NCI-H1105 treated with DMSO at 0.1 percent for 48 hours (cell line): Measurements from ENCODE around the gene SYNE1.
"Not testable (repeated sequence)": the region's sequence is repeated elsewhere in the genome, so short reads cannot be mapped to it uniquely, and the experiment has no call there.

Experiments
- DNase-seq: peaks from one replicate; lab custom pipeline; 2025; lab: John Stamatoyannopoulos, UW

Gene SYNE1

DNA sequence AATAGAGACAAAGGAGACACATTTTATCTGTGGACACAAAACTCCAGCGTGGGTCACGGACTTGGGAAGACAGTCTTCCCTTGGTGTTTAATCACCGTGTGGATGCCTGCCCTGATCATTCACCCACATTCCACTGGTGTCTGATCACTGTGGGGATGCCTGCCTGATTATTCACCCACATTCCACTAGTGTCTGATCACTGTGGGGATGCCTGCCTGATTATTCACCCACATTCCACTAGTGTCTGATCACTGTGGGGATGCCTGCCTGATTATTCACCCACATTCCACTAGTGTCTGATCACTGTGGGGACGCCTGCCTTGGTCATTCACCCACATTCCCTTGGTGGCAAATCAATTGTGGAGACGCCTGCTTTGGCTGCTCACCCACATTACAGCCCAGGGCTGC is 146.2 kb downstream of the SYNE1 start:
- DNase-seq: not testable (repeated sequence)

DNA sequence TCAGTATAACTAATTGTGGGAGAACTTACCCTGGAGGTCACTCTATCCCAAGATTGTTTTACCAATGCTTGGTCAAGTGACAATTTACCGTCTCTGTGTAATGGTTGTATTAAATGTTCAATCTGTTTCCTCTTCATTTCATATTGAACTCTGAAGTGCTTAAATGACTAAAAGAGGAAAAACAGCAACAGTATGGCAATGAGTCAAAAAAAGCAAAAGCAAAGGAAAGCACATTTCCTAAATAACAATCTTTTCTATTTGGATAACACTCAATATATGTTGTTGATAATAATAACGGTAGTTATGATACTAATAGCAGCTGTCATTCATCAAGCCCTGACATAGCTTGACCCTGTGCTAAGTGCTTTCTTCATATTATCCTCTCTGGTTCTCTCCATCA is 152.4 kb downstream of the SYNE1 start:
- no peak for DNase-seq

DNA sequence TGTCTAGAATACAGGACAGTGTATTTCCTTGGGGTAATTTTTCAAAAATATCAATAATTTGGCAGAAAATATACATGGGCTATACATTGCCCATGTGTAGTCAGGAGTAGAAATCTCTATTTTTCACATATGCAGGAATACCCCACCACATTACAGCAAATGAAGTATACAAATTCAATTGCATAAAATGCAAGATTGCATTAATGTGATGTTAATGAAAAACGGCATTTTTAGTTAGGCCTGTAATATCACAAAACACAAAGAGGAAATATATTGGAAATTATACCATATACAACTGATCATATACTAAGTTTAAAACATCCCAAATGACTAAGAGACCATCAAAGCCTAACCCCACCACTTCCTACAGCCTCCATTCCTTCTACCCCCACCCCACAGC is 154.9 kb downstream of the SYNE1 start:
- DNase-seq: no peak

DNA sequence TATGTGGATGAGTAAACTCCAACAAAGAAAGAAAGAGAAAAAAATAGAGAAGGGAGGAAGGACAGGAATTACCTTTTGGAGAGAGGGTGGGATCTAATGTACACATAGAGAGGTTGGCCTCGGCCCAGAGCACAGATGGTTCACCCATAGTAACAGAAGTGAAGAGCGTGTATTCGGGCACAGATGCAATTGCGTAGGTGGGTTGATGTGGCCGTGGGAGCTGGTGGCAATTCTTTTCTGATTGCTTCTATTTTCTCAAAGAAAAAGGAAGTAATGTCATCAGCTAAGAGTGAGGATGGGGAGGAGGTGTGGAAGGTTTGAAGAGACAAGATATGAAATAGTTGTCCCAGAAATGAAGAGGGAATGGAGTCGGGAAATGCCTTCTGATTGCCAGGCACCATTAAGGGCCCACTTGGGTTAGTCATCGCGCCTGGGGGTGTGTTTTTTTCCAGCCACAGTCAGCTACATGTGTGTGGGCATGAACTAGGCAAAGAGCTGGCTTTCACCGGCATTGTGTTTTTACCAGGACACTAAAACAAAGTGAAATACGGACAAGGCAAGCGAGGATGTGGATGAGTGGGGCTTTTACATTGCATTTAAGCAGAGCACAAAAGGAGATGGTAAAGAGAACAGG is 158.7 kb downstream of the SYNE1 start:
- no peak for DNase-seq

DNA sequence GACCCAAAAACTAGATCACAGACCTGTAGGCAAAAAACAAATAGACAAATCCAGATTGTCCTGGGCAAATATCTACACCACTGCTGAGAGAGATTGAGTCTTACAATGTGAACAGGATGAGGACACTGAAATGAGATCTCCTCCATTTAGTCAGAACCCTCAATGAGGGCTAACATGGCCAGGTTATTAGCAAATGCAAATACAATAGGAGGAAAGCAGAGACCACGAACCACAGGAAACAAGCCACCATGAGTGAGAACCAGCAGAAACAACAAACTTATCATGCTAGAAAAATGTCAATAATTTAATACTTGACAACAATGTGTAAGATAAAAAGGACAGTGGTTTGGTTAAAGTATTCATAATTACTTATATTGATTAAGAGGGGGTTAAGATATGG is 162.8 kb downstream of the SYNE1 start:
- DNase-seq: no peak

DNA sequence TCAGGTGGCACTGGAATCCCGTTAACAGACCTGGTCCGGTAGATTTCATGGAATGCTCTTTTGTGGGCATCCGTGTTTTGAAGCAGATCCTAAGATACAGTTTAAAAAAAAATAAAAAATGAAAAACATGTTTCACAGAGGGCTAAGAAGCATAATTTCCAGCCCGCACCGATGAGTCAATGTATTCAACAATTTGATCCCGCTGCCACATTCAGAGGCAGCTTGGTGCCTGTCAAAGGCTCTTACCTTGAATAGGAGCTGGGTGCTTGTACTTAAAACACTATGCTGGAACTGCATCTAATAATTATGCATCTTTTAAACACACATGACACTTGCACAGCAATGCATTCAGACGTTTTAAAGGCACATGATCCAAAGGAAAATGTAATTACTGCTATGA is 164.8 kb downstream of the SYNE1 start:
- DNase-seq: no peak

DNA sequence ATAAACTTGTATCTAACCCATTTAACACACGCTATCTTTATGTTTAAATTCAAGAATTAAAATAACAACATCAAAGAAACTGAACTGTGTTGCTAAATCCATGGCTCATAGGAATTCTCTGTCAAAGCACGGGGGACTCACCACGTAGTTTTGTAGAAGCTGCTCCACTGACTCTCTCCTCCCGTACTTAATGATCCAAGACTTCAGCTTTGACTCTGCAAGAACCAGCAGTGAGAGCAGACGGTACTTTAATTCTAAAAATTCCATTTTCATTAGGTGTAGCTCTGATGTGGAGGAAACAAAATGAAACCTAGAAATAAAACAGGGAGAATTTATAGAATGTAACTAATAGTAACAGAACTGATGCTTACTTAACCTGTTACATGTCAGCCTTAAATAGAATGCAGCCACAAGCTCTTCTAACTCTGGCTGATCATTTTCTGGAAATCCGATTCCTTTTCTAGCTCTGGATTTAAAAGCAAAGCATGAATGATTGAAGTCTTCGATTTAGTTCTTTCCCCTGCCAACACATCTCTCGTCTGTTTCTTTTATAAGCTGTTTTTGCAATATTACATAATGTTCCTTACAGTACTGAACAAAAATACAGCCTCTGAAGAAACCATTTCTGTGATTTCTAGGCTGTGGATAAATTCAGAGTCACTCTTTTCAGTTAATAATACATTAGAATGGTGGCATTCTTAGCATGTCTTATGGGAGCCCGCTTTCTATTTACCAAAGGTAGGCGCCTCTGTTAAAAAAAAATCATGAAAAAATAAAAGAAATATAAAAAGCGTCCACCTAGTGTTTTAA is 165.5 kb downstream of the SYNE1 start:
- no peak for DNase-seq

DNA sequence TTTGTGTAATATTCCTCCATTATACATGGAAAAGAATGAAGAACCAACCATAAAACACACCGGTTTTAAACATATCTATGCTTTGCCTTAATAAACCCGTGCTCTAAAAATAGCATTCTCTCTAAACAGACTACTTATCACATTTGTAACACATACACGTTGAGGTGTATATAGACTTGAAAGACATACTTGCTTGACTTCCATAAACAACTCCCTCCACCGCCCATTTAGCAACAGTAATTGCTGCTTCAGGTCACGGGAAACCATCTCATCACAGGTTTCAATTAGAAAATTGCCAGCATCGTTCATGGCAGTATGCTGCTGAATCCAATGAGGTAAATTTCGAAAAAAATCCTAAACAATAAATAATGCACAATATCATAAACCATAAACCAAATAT is 174.0 kb downstream of the SYNE1 start:
- DNase-seq: peak; percentile 45

DNA sequence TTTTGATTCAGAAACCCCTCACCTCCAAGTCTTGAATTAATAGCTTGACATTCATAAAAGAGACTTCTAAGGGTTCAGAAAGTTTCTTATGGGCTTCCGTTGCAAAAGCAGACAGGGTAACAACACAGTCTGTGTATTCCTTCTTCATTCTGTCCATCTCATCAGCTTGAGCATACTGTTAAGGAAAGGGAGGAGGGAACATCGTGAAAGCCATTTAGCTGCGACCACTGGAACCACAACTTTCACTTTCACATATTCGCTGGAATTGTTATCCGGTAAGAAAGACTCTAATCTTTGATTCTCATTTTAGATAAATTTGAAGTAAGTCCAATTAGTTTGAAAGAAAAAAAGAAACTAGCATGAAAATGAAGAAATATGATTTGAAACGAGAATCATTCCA is 174.4 kb downstream of the SYNE1 start:
- no peak for DNase-seq

DNA sequence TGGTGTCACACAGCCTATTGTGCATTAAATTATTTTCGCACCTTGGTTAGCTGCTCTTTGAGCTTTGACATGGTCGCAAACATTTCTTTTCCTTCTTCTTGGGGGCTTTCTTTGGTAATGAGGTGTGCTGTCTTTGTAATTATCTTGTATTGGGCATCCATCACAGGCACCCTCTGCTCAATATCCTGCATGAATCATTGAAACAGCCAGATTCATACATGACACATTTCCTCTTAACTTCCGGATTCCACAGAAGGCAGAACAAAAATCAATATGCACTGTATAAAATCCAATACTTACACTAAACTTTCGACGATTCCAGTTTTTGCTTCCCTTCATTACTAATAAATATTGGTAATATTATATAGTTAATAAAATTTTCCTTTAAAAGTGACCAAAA is 175.6 kb downstream of the SYNE1 start:
- no peak for DNase-seq

DNA sequence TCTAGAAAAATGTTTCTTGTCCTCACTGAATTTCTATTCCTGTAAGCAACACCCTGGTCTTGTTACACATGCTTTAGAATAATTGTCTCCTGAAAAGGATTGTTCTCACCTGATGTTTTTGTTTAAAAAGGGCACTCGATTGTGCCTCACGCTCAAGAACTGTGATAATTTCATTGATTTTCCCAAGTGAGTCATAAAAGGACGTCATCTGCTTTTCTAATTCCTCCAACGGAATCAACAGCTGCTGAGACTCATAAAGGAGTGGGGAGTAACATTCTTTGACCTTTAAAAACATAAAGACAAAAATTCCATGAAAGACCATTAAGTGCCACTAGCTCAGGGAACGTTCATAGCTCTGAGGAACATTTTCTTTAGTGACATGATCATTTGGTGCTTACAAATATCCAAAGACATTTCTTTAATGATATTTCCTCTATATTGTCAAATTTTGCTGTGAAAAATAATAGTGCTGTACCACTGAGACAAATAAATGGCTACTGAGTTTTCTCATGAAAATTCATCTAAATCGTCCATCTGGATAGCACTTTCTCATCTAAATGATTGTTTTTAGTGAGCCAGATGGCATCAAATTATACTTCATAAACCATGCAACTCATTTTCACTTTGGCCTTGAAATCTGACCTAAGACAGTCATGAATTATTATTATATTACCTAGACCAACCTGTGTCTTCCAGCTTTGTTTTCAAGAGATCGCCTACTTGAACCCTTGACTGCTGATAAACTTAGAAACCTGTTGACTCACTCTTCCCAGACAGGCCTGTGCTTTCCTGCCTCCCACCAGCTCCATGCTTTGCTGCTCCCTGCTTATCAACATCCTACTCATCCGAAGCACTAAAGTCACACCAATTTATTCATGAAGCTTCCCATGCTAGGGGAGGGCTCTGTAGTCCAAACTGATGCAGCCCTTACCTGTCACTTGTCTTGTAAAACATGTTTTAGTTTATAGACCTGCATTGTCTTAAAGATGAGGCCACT is 178.2 kb downstream of the SYNE1 start:
- DNase-seq: no peak

DNA sequence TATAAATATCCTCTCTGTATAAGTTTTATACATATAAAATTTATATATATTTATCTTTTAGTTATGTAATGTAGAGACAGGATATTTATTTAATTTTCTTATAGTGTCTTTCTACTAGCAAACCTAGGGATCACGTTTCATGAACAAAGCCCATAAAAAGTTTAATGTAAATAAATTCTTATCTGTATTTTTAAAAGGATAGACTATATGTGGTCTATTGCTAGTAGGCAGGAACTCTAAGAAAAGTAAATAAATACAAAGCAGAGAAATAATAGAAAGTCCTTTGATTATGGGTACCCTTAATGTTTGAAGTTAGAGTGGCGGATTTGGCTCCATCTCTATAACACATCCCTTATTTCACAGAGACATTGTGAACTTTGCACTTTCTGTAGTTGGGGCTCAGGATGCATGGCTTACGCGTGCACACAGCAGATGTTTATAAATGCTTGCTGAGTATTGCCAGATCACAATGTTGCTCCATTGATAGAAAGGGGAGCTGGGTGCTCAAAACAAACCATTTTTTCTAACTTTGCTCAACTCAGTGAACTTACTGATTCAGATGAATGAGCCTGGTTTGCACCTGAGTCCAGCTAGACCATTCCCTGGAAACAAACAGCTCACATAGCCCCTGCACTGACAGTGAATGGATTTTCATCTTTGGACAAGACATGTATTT is 179.1 kb downstream of the SYNE1 start:
- no peak for DNase-seq

DNA sequence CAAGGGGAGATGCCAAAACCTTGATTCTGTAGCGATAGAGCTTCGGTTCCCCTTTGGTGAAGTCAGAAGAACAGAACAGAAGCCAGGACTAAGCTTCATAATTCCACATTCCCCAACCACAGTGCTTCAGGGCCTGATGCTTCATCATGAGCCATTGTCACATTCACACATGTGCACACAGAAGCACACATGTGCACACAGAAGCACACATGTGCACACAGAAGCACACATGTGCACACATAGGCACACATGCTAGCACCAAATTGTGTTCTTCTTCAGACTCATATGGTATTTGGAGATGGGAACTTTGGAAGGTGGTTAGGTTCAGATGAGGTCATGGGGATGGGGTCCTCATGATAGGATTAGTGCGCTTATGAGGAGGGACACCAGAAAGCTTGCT is 183.2 kb downstream of the SYNE1 start:
- no peak for DNase-seq

DNA sequence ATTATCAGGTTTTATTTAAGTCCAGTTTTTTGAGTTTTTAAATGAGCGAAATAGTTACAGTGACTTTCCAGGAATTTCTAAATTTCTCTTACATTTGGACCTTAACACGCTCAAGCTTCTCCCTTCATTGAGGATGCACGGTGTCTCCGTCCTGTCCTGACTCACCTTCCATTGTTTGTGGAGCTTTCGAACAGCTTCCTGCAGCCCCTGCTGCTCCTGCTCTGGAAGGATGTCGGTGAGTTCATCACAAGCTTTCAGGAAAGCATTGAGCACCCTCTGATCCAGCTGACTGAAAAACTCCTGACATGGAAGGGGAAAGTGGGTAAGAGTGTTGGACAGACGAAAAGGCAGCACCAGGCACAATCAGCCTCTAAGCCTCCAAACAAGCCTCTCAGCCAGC is 183.7 kb downstream of the SYNE1 start:
- no peak for DNase-seq

DNA sequence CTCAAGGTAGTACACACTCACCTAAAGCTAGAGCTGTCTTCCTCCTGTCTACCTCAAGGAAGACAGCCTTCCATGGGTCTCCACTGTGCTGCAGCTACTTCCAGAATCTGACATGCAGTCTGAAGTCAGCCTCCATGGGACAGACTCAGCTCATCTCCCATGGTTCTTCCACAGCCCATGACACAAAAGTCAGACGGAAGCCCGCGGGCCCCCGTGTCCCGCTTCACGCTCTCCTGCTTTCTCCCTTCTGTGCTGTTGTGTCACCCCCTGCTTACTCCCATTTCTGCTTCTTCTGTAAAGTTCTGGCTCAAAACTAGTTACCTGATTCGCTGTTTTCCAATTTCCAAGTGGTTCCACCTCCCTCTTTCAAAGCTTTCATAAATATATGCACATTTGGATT is 184.5 kb downstream of the SYNE1 start:
- DNase-seq: no peak

DNA sequence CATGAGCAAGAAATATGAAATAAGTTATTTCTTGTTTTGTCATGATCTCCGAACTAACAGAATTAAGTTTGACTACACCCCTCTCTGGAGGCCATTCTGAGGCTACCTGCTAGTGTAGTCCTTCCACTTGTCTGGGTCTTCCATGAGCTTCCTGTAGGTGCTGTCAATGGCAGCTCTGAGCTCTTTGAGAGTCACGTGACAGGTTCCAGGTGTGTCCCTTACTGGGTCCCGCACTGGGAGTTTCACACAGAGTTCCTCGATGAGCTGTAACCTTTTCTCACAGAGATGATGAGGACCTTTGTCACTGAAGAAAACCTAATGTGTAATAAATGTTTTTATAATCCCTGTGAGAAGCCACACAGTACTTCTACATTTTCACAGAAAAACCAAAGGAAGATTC is 186.6 kb downstream of the SYNE1 start:
- DNase-seq: no peak

DNA sequence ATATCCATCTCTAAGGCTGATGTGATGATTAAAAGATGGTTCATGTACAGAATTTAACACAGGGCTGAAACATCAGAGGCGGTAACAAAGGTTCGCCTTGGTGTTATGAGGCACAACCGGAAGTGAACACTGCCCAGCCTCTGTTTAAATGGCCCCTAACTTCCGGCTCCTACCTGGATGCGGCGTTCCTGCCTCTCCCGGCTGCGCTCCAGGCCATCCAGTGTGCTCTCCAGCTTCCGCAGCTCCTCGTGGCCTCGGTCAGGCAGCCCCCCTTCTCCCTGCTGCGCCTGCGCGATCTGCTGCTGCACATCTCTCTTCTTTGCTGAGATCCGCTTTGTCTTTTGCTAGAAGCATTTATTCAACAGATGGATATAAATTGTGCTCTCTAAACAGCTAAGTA is 195.3 kb downstream of the SYNE1 start:
- peak; percentile 25 for DNase-seq

DNA sequence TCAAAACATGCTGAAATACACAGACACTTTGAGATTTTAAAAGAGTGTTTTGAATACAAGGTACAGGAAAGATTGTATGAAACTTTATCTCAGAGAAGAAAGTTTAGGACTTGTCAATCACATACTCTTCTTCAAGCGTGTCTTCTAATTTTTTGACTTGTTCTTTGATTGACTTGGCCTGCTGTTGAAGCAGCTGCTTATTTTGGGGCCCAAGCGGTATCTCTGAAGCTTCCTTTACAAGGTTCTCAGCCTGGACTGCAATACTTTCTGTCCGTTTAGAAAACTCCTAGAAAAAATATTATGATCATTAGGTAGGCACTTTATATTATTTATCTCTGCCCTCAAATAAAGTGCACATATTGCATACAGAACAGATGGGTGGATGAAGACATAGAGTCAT is 201.3 kb downstream of the SYNE1 start:
- no peak for DNase-seq

DNA sequence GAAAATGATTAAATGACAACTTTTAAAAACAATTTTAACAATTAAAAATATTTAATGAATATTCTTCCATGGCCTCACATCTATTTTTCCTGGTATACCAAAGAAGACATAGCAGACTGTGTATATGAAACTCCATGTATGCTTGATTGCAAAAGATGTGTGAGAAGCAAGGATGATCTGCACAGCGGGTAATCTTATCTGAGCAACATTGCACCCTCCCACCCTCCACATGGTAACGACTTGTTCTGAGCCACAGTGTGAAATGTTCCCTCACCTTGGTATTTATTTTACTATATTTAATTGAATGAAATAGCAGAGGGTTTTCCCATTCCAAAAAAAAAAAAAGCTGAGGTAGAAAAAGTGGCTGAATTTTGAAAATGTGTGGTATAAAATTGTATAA is 204.4 kb downstream of the SYNE1 start:
- DNase-seq: no peak

DNA sequence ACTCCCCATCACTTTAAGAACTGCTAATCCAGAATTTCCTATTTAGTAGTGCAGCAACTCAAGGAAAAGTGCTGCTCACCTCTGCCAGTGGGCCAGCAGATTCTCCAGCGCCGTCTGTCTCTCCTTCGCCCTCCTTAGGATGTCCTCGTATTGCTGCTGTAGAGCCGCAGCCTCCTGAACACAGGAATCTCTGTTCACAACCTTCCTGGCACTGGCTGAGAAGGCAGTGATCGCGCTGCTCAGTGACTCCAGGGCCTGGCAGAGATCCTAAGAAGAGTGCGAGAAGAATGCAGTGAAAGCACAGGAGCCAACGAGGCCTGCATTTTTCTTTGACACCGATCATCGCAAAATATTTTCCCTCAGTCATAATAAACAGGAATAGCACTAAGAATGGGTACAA is 209.0 kb downstream of the SYNE1 start:
- DNase-seq: no peak

DNA sequence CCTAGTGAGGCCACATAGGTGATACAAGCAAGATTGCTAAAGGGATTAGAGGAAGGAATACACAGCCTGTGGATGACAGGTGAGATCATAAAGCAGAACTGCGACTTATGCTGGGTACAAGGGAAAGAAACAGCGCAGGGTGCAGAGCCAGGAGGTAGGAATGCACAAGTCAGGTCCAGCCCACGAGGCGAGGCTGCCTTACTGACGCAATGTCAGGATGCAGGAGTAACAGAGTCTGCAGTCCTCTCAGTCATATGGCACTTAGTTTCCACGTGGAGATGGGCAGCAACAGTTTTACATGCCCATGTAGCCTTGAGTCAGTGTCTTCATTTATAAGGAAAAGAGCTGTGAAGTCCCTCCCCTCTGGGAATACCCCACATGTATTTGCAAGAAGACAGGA is 210.9 kb downstream of the SYNE1 start:
- no peak for DNase-seq
